Astrocyte (in vitro differentiated cells and primary cell): Measurements from ENCODE around the gene CMIP. TPM values are rescaled to one million over a fixed set of nuclear protein-coding genes. Genes with fewer than 3 reads are reported as not detected.

ENCODE experiments used
- DNase-seq: peaks from one replicate; pipeline ENCODE4 v3.0.0-alpha.2; 2010; ENCODE audit warnings: low read depth
- FAIRE-seq: peaks from 2 replicates; lab custom pipeline; 2011; peaks lifted over from hg19 to GRCh38; lab: Jason Lieb, UNC
- H2AFZ ChIP-seq: 2 replicates; pipeline ENCODE4 v1.6.0; 2012; ENCODE audit warnings: low read depth, low read length, inconsistent platforms
- H3K27ac ChIP-seq: 2 replicates; pipeline ENCODE4 v1.5.1; 2011; ENCODE audit warnings: low read depth, low read length, inconsistent platforms
- H3K27me3 ChIP-seq: 2 replicates; pipeline ENCODE4 v1.6.0; 2011; ENCODE audit warnings: low read length, inconsistent platforms; ENCODE audit not compliant: insufficient read depth
- H3K36me3 ChIP-seq: 2 replicates; pipeline ENCODE4 v1.5.1; 2011; ENCODE audit warnings: low read length, inconsistent platforms; ENCODE audit not compliant: insufficient read depth
- H3K4me1 ChIP-seq: 2 replicates; pipeline ENCODE4 v1.5.1; 2011; ENCODE audit warnings: low read length, inconsistent platforms; ENCODE audit not compliant: insufficient read depth
- H3K4me2 ChIP-seq: 2 replicates; pipeline ENCODE4 v1.6.0; 2012; ENCODE audit warnings: low read length, inconsistent platforms
- H3K4me3 ChIP-seq: 2 replicates; pipeline ENCODE4 v1.5.1; 2011; ENCODE audit warnings: low read depth, mild to moderate bottlenecking, low read length, inconsistent platforms; ENCODE audit not compliant: insufficient read depth
- H3K79me2 ChIP-seq: 2 replicates; pipeline ENCODE4 v1.6.0; 2012; ENCODE audit warnings: mild to moderate bottlenecking, low read length, inconsistent platforms; ENCODE audit not compliant: insufficient read depth
- H3K9ac ChIP-seq: 2 replicates; pipeline ENCODE4 v1.6.0; 2012; ENCODE audit warnings: mild to moderate bottlenecking, low read length, inconsistent platforms
- H3K9me3 ChIP-seq: 2 replicates; pipeline ENCODE4 v1.5.1; 2012; ENCODE audit warnings: low read depth, mild to moderate bottlenecking, low read length, inconsistent platforms; ENCODE audit not compliant: insufficient read depth
- H4K20me1 ChIP-seq: 2 replicates; pipeline ENCODE4 v1.6.0; 2012; ENCODE audit warnings: low read length, inconsistent platforms; ENCODE audit not compliant: insufficient read depth
- H3K27ac Mint-ChIP-seq: one replicate; pipeline ENCODE4 v1.8.0; 2021; ENCODE audit warnings: mild to moderate bottlenecking, mixed read lengths; ENCODE audit not compliant: unreplicated experiment
- H3K27me3 Mint-ChIP-seq: one replicate; pipeline ENCODE4 v1.8.0; 2021; ENCODE audit warnings: low read depth, mixed read lengths; ENCODE audit not compliant: unreplicated experiment
- H3K36me3 Mint-ChIP-seq: one replicate; pipeline ENCODE4 v1.8.0; 2021; ENCODE audit warnings: low read depth, mixed read lengths; ENCODE audit not compliant: unreplicated experiment
- H3K4me1 Mint-ChIP-seq: one replicate; pipeline ENCODE4 v1.8.0; 2021; ENCODE audit warnings: low read depth, mixed read lengths; ENCODE audit not compliant: unreplicated experiment
- H3K4me3 Mint-ChIP-seq: one replicate; pipeline ENCODE4 v1.8.0; 2021; ENCODE audit warnings: mild to moderate bottlenecking, moderate library complexity, mixed read lengths; ENCODE audit not compliant: unreplicated experiment
- H3K9me3 Mint-ChIP-seq: one replicate; pipeline ENCODE4 v1.8.0; 2021; ENCODE audit warnings: mild to moderate bottlenecking, mixed read lengths; ENCODE audit not compliant: unreplicated experiment
- EZH2 ChIP-seq: IDR thresholded peaks from 2 replicates; pipeline ENCODE4 v1.6.1; 2012; ENCODE audit warnings: mild to moderate bottlenecking, low read length, inconsistent platforms; ENCODE audit not compliant: insufficient read depth
- total RNA-seq: library from RNA; stranded (reverse); gene quantifications from 2 replicates; pipeline ENCODE4 v1.2.1, GENCODE V29; 2021
- TF ChIP-seq, protein P1 (sequence below): IDR thresholded peaks from 2 replicates; pipeline ENCODE4 v1.5.1; 2011; ENCODE audit warnings: low read depth, mild to moderate bottlenecking, inconsistent platforms, low read length, moderate library complexity; ENCODE audit not compliant: insufficient read depth

The CMIP gene
- total RNA-seq, 1 donor from 2014 or later: 71.5 TPM

DNA sequence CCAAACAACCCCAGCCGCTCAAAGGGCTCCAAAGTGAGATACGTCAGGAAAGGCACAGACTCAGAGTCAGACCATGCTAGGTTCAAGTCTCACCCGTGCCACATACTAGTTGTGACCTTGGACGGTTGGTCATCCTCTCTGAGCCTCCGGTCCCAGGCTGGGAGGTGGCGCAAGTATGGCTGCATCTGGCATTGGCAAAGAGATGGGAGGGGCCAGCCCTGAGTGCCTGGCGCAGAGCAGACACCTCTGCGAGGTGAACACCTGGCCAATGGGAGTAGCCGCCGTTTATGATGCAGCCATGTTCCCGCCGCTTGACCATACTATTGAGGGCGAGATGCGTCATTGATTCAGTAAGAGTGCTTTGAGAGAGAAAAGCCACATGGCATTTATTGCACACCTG, 236.7 kb downstream of the CMIP start:
- Histone ChIP-seq H3K4me2 (no peak overlapping the region), H2AFZ (no peak overlapping the region), H3K27ac (no peak overlapping the region), H3K36me3 (no peaks in the 10 kb centered on the region), H4K20me1 (peaks cover 67% of the 10 kb centered on the region), H3K4me1 (no peaks in the 10 kb centered on the region), H3K4me3 (no peak overlapping the region), H3K9ac (no peak overlapping the region), H3K79me2 (peaks cover 4% of the 10 kb centered on the region), H3K27me3 (no peaks in the 10 kb centered on the region), H3K9me3 (no peaks in the 10 kb centered on the region)
- H3K4me3 Mint-ChIP-seq: no peak overlapping the region
- TF ChIP-seq, protein P1, sequence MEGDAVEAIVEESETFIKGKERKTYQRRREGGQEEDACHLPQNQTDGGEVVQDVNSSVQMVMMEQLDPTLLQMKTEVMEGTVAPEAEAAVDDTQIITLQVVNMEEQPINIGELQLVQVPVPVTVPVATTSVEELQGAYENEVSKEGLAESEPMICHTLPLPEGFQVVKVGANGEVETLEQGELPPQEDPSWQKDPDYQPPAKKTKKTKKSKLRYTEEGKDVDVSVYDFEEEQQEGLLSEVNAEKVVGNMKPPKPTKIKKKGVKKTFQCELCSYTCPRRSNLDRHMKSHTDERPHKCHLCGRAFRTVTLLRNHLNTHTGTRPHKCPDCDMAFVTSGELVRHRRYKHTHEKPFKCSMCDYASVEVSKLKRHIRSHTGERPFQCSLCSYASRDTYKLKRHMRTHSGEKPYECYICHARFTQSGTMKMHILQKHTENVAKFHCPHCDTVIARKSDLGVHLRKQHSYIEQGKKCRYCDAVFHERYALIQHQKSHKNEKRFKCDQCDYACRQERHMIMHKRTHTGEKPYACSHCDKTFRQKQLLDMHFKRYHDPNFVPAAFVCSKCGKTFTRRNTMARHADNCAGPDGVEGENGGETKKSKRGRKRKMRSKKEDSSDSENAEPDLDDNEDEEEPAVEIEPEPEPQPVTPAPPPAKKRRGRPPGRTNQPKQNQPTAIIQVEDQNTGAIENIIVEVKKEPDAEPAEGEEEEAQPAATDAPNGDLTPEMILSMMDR: no peak
- TF ChIP-seq EZH2: no peak
- no peaks in the 10 kb centered on the region for H3K4me1 Mint-ChIP-seq
- peaks cover 15% of the 10 kb centered on the region for H3K36me3 Mint-ChIP-seq
- no peaks in the 10 kb centered on the region for H3K27me3 Mint-ChIP-seq
- no peak overlapping the region for H3K27ac Mint-ChIP-seq
- DNase-seq (no peak), FAIRE-seq (no peak)
- no peaks in the 10 kb centered on the region for H3K9me3 Mint-ChIP-seq

DNA sequence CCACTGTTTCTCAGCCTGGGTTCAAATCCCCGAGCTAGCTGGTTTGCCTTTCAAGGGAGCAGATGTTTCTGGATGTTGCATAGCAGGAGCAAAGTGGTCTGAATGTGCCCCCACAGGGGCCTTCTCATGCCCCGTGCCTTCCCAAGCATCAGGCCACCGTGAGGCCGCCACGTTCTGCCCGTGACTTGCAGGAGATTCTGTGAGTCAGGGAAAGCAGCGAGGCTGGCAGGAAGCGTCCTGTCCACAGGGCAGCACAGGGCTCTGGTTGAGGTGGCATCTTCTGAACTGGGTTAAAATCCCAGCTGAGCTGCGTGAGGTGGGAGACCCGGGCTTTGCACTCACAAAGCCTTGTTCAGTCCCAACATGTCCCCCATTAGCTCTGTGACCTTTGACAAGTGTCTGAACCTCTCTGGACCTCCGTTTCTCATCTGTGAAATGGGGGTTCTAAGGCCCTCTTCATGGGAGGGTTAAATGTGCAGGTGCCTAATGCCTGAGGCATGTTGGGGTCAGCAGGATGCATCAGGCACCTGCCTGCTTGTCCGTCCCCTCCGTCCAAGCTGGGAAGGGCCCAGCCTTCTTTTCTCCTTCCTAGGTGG, 239.7 kb downstream of the CMIP start:
- Mint-ChIP-seq H3K36me3 (peaks cover 12% of the 10 kb centered on the region), H3K4me3 (no peak overlapping the region), H3K9me3 (no peaks in the 10 kb centered on the region), H3K27me3 (no peaks in the 10 kb centered on the region), H3K4me1 (no peaks in the 10 kb centered on the region), H3K27ac (no peak overlapping the region)
- H3K79me2 ChIP-seq: peaks cover 7% of the 10 kb centered on the region
- DNase-seq (no peak), FAIRE-seq (no peak)
- H3K4me1 ChIP-seq: no peaks in the 10 kb centered on the region
- H4K20me1 ChIP-seq: peaks cover 63% of the 10 kb centered on the region
- no peaks in the 10 kb centered on the region for H3K27me3 ChIP-seq
- no peaks in the 10 kb centered on the region for H3K36me3 ChIP-seq
- no peak overlapping the region for H2AFZ ChIP-seq
- no peaks in the 10 kb centered on the region for H3K9me3 ChIP-seq
- H3K4me2 ChIP-seq: no peak overlapping the region
- TF ChIP-seq EZH2: no peak
- TF ChIP-seq, protein P1: no peak
- H3K27ac ChIP-seq: no peak overlapping the region
- no peak overlapping the region for H3K9ac ChIP-seq
- no peak overlapping the region for H3K4me3 ChIP-seq

DNA sequence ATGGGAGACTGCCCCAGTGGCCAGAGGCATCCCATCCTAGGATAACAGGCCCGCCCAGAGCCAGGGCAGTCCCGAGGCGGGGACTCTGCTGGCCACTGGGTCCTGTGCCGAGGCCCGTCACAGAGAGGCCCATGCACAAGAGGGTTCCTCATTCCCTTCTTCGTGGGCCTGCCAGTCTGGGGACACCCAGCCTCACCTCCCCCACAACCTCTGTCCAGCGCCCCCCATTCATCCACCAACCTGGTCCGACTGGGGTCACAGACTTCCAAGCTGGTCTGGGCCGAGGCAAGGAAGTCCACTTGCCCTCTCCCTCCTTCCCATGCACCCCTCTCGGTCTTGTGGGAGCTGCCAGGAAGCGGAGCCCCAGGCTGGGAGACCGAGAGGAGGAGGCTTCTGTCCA, 240.3 kb downstream of the CMIP start:
- Histone ChIP-seq H3K9ac (no peak overlapping the region), H3K27ac (no peak overlapping the region), H3K4me3 (no peak overlapping the region), H3K9me3 (no peaks in the 10 kb centered on the region), H2AFZ (no peak overlapping the region), H3K36me3 (no peaks in the 10 kb centered on the region), H4K20me1 (peaks cover 58% of the 10 kb centered on the region), H3K4me2 (no peak overlapping the region), H3K27me3 (no peaks in the 10 kb centered on the region), H3K4me1 (no peaks in the 10 kb centered on the region), H3K79me2 (peaks cover 7% of the 10 kb centered on the region)
- peaks cover 12% of the 10 kb centered on the region for H3K36me3 Mint-ChIP-seq
- no peak overlapping the region for H3K4me3 Mint-ChIP-seq
- DNase-seq (no peak), FAIRE-seq (no peak)
- no peak overlapping the region for H3K27ac Mint-ChIP-seq
- H3K27me3 Mint-ChIP-seq: no peaks in the 10 kb centered on the region
- TF ChIP-seq EZH2: no peak
- TF ChIP-seq, protein P1: no peak
- no peaks in the 10 kb centered on the region for H3K9me3 Mint-ChIP-seq
- no peaks in the 10 kb centered on the region for H3K4me1 Mint-ChIP-seq
